Upper lobe of right lung (tissue), 1 donor: ENCODE data around the gene SLC25A21. TPM values are rescaled to one million over a fixed set of nuclear protein-coding genes. Genes with fewer than 3 reads are reported as not detected.

Experiments
- ATAC-seq: fragments of 200-7000 bp; cut with Tn5 transposase; one replicate; pipeline ENCODE4 v1.9.1; 2020; ENCODE audit warnings: mild to moderate bottlenecking, moderate library complexity
- DNase-seq: peaks from one replicate; pipeline ENCODE4 v3.0.0-alpha.2; 2020
- H3K27ac ChIP-seq: fragments of 200-600 bp; one replicate; pipeline ENCODE4 v1.8.0; 2022
- H3K27me3 ChIP-seq: fragments of 200-600 bp; one replicate; pipeline ENCODE4 v1.8.0; 2022; ENCODE audit warnings: mild to moderate bottlenecking
- H3K36me3 ChIP-seq: fragments of 200-600 bp; one replicate; pipeline ENCODE4 v1.8.0; 2022
- H3K4me1 ChIP-seq: fragments of 200-600 bp; one replicate; pipeline ENCODE4 v1.8.0; 2022
- H3K4me3 ChIP-seq: fragments of 200-600 bp; one replicate; pipeline ENCODE4 v1.8.0; 2022; ENCODE audit warnings: mild to moderate bottlenecking
- H3K9me3 ChIP-seq: fragments of 200-600 bp; one replicate; pipeline ENCODE4 v1.8.0; 2022
- intact Hi-C: fragments of 100-400 bp; cut with DNase I; formaldehyde crosslinking; loops from one replicate; pipeline ENCODE4 v1.11.0; 2022
- total RNA-seq: library from RNA; stranded (reverse); fragmentation: NEBNext Ultra II Directional; extraction: Animal tissue kit (Norgen Biotek cat#: 25700); gene quantifications from one replicate; pipeline ENCODE4 v1.2.1, GENCODE V29; 2021
- TF ChIP-seq, protein P1 (sequence below): fragments of 200-600 bp; IDR thresholded peaks from one replicate; pipeline ENCODE4 v1.8.0; 2022; ENCODE audit warnings: antibody characterized with exemption
- donor health status: DM: no; HTN: yes; CAD: no; lungs with severe emphysema.

Gene SLC25A21
- total RNA-seq, 1 donor from 2014 or later: 0.35 TPM

DNA sequence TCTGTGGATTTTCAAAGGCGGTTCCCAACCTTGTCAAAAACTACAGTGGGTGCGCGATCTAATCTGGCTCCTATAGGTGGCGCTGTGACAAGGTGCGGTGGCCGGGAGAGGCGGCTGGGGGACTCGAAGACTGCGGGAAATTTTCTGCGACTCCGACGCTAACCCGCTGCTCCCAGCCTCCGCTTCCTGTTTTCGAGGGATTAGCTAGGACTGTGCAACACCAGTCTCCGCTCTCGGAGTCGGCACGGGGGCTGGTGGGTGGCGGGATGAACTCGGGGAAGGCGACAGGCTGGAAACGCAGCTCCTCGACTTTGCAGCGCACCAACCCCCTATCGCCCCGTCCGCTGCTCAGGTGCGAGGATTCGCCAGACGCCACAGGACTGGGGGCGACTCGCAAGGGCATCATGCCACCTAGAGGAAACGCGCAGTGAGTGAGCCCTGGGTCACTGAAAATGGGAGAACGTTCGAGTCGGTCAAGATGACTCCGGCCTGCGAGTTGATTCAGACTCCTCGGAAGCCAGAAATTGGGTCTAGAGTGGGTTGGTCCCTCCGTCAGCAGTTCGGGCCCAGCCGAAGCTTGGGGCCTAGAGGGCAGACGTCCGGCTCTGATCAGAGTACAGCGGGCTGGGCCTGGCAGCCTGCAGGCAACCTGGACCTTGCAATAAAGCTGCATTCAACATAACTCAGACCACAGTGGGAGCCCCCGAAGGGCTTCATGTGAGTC lies 516.3 kb downstream of the SLC25A21 start:
- Histone ChIP-seq H3K27me3 (peaks cover 100% of the 10 kb centered on the region), H3K4me1 (peaks cover 17% of the 10 kb centered on the region), H3K9me3 (no peaks in the 10 kb centered on the region), H3K4me3 (no peak overlapping the region), H3K36me3 (no peaks in the 10 kb centered on the region), H3K27ac (no peak overlapping the region)
- intact Hi-C loops: no loop called here
- ATAC-seq (peak; percentile 47), DNase-seq (peak; percentile 67)
- TF ChIP-seq, protein P1, sequence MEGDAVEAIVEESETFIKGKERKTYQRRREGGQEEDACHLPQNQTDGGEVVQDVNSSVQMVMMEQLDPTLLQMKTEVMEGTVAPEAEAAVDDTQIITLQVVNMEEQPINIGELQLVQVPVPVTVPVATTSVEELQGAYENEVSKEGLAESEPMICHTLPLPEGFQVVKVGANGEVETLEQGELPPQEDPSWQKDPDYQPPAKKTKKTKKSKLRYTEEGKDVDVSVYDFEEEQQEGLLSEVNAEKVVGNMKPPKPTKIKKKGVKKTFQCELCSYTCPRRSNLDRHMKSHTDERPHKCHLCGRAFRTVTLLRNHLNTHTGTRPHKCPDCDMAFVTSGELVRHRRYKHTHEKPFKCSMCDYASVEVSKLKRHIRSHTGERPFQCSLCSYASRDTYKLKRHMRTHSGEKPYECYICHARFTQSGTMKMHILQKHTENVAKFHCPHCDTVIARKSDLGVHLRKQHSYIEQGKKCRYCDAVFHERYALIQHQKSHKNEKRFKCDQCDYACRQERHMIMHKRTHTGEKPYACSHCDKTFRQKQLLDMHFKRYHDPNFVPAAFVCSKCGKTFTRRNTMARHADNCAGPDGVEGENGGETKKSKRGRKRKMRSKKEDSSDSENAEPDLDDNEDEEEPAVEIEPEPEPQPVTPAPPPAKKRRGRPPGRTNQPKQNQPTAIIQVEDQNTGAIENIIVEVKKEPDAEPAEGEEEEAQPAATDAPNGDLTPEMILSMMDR: peak; percentile 32

DNA sequence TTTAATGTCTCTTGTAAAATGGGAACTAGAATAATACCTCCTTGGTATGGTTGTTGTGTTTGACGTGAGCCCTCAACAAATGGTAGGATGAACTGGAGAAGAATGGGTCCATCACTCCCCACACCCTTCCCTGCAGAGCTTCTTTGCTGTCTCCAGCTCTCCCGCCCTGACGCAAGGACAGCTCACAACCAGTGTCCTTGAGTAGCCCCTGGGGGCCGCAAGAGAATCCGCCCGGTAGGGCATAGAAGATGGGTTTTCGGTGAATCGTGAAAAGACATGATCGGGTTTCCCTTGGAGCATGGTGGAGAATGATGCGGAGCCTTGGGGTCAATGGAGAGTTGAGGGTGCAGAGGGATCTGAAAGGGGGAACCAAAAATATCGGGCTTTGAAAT lies 516.8 kb downstream of the SLC25A21 start:
- Histone ChIP-seq H3K27ac (no peak overlapping the region), H3K36me3 (no peaks in the 10 kb centered on the region), H3K4me3 (no peak overlapping the region), H3K9me3 (no peaks in the 10 kb centered on the region), H3K27me3 (peaks cover 100% of the 10 kb centered on the region), H3K4me1 (peaks cover 17% of the 10 kb centered on the region)
- ATAC-seq: no peak
- intact Hi-C loops: no loop called here
- no peak for DNase-seq
- TF ChIP-seq, protein P1: no peak

DNA sequence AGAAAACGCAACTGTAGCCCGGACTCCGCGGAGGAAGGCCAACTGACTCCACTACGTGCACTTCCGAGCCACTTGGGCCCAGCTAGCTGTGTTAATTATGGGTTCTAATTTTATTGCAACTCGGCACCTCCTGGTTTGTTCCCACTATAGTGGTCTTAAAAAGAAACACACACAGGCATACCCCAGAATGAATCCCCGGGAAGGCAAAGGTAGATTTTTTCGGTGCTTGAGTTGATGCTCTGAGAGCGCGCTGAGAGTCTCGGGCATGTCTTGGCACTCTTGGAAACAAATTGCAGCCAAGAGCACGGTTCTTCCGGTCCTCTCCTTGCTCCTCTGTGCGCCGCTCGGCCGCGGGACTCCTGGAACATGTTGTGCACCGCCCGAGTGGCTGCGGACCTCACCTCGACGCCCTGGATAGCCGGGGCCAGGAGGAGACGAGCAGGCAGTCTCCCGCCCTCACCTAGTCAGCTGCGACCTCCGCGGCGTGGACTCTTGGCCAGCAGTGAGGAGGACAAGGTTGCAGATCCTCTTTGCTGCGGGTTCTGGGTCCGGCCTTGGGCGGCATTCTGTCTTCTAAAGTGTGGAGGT lies 517.5 kb downstream of the SLC25A21 start:
- Histone ChIP-seq H3K4me1 (peaks cover 17% of the 10 kb centered on the region), H3K9me3 (no peaks in the 10 kb centered on the region), H3K27ac (no peak overlapping the region), H3K4me3 (no peak overlapping the region), H3K27me3 (peaks cover 100% of the 10 kb centered on the region), H3K36me3 (no peaks in the 10 kb centered on the region)
- intact Hi-C loops: no loop called here
- no peak for ATAC-seq
- DNase-seq: no peak
- TF ChIP-seq, protein P1: no peak

DNA sequence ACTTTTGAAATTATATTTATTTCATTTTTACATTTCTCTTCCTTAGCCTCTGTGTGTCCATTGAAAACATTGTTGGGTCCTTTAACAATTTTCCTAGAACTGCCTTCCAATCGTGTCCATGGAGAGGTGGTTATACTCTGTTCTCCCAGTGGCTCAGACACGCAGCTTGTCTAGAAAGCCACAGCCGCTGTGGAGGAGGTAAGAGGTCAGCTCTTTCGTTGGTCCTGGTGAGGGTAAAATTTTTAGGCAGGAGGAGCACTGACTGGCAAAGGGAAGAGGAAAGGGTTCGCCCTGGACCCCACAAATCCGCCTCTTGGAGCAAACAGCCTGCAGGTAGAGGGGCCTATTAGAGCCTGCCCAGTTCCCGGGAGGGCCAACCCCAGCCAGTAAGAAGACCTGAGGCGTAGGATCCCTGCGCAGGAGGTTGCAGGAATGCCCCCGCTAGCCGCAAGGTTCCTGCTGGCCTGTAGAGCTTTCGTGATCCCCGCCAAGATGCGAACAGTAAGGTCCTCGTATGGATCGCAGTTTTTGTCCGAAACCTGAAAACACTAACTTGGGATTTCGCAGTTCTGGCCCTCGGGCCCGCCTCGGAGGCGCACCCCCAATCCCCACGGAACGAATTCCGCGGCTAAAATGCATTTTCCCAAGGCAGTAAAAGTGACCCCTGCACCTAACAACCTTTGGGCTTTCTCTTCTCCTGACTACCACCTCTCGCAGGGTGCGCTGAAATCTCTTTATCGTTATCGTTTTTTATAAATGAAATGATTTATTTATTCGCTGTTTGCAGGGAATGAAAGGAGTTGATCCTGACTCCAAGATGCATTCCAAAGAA lies 518.2 kb downstream of the SLC25A21 start:
- peaks cover 100% of the 10 kb centered on the region for H3K27me3 ChIP-seq
- TF ChIP-seq, protein P1: no peak

DNA sequence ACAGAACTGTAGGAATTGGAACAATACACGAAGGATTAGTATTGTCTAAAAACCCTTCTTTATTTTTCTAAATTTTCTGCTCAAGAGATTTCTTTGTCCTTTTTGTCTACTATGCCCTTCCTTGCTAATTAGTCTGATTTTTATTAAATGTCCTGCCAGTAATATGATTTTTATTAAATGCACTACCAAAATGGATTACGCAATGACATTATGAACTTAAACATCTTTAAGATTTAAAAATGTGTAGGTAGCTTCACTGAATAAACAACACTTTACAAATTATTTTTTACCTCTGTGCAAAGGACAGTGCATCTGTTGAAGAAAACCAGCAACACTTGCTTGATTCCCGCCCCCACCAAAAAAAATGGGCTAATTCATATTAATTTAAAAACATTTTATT lies 519.0 kb downstream of the SLC25A21 start:
- ATAC-seq (no peak), DNase-seq (no peak)
- no peak overlapping the region for H3K4me3 ChIP-seq
- peaks cover 7% of the 10 kb centered on the region for H3K4me1 ChIP-seq
- no peaks in the 10 kb centered on the region for H3K36me3 ChIP-seq
- TF ChIP-seq, protein P1: no peak
- no peak overlapping the region for H3K27ac ChIP-seq
- no peaks in the 10 kb centered on the region for H3K9me3 ChIP-seq
- intact Hi-C loops: no loop called here
- H3K27me3 ChIP-seq: peaks cover 100% of the 10 kb centered on the region

More for the DNA sequence above, 518.2 kb downstream of the SLC25A21 start:
- intact Hi-C loops: no loop called here
- H3K27ac ChIP-seq: no peak overlapping the region
- no peaks in the 10 kb centered on the region for H3K9me3 ChIP-seq
- DNase-seq (no peak), ATAC-seq (no peak)
- no peak overlapping the region for H3K4me3 ChIP-seq
- H3K36me3 ChIP-seq: no peaks in the 10 kb centered on the region
- H3K4me1 ChIP-seq: peaks cover 15% of the 10 kb centered on the region
